Measurements from ENCODE around the gene ZPR1. TPM values are rescaled to one million over a fixed set of nuclear protein-coding genes. Genes with fewer than 3 reads are reported as not detected.
A peak's percentile ranks its signal among the peaks of the same experiment; 100 is the strongest.

ZPR1 gene
- total and polyA plus RNA-seq, 2 experiments from 2014 or later = 30.8 to 76.8 TPM

GRCh38 chr11:116733969-116734508 is 53.8 kb downstream of the ZPR1 start:
- Histone ChIP-seq H3K4me3 (no peak overlapping the region), H3K36me3 (ENCODE audit: low read depth) (no peaks in the 10 kb centered on the region), H4K20me1 (ENCODE audit: insufficient read depth) (no peaks in the 10 kb centered on the region), H2AFZ (no peak overlapping the region), H3K4me1 (ENCODE audit: insufficient read depth) (no peaks in the 10 kb centered on the region), H3K4me2 (ENCODE audit: unreplicated experiment) (no peak overlapping the region), H3K9me2 (ENCODE audit: insufficient read depth) (no peaks in the 10 kb centered on the region), H3K27me3 (replicated peaks; ENCODE audit: insufficient read depth) (peaks cover 15% of the 10 kb centered on the region; the same call in 1 of the 2 replicates), H3K27ac (no peak overlapping the region), H3K9ac (no peak overlapping the region), H3K79me2 (ENCODE audit: insufficient read depth) (no peaks in the 10 kb centered on the region), H3K9me3 (ENCODE audit: low read depth) (no peaks in the 10 kb centered on the region), H3F3A (ENCODE audit: insufficient read depth) (no peaks in the 10 kb centered on the region)
- TF ChIP-seq EZH2phosphoT487 (IDR thresholded peaks at IDR 0.05; ENCODE audit: insufficient read depth, low read depth) = no peak
- TF ChIP-seq EZH2 (IDR thresholded peaks at IDR 0.05; ENCODE audit: insufficient read depth, poor library complexity, severe bottlenecking) = no peak
- 89 to 92% methylated on average over 11 of the region's 11 CpGs for WGBS, 2 experiments (ENCODE audit: low coverage in 1 of 2, low lambda C conversion rate in 2 of 2, missing lambda C conversion rate in 2 of 2)
- no peak for DNase-seq
- in situ Hi-C loops (cut with MboI) = no loop called here

- Histone ChIP-seq H3F3A (ENCODE audit: insufficient read depth) (no peaks in the 10 kb centered on the region), H3K4me3 (no peak overlapping the region), H3K9ac (no peak overlapping the region), H3K79me2 (ENCODE audit: insufficient read depth) (no peaks in the 10 kb centered on the region), H3K4me1 (ENCODE audit: insufficient read depth) (no peaks in the 10 kb centered on the region), H3K27me3 (replicated peaks; ENCODE audit: insufficient read depth) (peaks cover 15% of the 10 kb centered on the region; the same call in 1 of the 2 replicates), H3K27ac (no peak overlapping the region), H4K20me1 (ENCODE audit: insufficient read depth) (no peaks in the 10 kb centered on the region), H3K4me2 (ENCODE audit: unreplicated experiment) (no peak overlapping the region), H3K36me3 (ENCODE audit: low read depth) (no peaks in the 10 kb centered on the region), H2AFZ (no peak overlapping the region), H3K9me2 (ENCODE audit: insufficient read depth) (no peaks in the 10 kb centered on the region), H3K9me3 (ENCODE audit: low read depth) (no peaks in the 10 kb centered on the region)
- in situ Hi-C loops (cut with MboI) = no loop called here
- DNase-seq = no peak
- 65 to 69% methylated on average over 10 of the region's 10 CpGs for WGBS, 2 experiments (ENCODE audit: low coverage in 1 of 2, low lambda C conversion rate in 2 of 2, missing lambda C conversion rate in 2 of 2)
- TF ChIP-seq EZH2phosphoT487 (IDR thresholded peaks at IDR 0.05; ENCODE audit: insufficient read depth, low read depth) (no peak), EZH2 (IDR thresholded peaks at IDR 0.05; ENCODE audit: insufficient read depth, poor library complexity, severe bottlenecking) (no peak)
These were observed 54.6 kb downstream of the ZPR1 start for GRCh38 chr11:116733043-116733755.

- Histone ChIP-seq H3K4me2 (ENCODE audit: unreplicated experiment) (no peak overlapping the region), H3K9me3 (ENCODE audit: low read depth) (no peaks in the 10 kb centered on the region), H4K20me1 (ENCODE audit: insufficient read depth) (no peaks in the 10 kb centered on the region), H3K36me3 (ENCODE audit: low read depth) (no peaks in the 10 kb centered on the region), H2AFZ (no peak overlapping the region), H3K4me3 (no peak overlapping the region), H3K27me3 (replicated peaks; ENCODE audit: insufficient read depth) (peaks cover 15% of the 10 kb centered on the region; the same call in 1 of the 2 replicates), H3K9me2 (ENCODE audit: insufficient read depth) (no peaks in the 10 kb centered on the region), H3K9ac (no peak overlapping the region), H3K79me2 (ENCODE audit: insufficient read depth) (no peaks in the 10 kb centered on the region), H3F3A (ENCODE audit: insufficient read depth) (no peaks in the 10 kb centered on the region), H3K27ac (no peak overlapping the region), H3K4me1 (ENCODE audit: insufficient read depth) (no peaks in the 10 kb centered on the region)
- TF ChIP-seq EZH2phosphoT487 (IDR thresholded peaks at IDR 0.05; ENCODE audit: insufficient read depth, low read depth) (no peak), EZH2 (IDR thresholded peaks at IDR 0.05; ENCODE audit: insufficient read depth, poor library complexity, severe bottlenecking) (no peak)
- DNase-seq = peak; percentile 82
- in situ Hi-C loops (cut with MboI) = no loop called here
- 50 to 53% methylated on average over 22 to 25 of the region's 25 CpGs for WGBS, 2 experiments (ENCODE audit: low coverage in 1 of 2, low lambda C conversion rate in 2 of 2, missing lambda C conversion rate in 2 of 2)
These were observed 55.4 kb downstream of the ZPR1 start for GRCh38 chr11:116732271-116733042.

- H3K27me3 ChIP-seq (replicated peaks; ENCODE audit: insufficient read depth) = peaks cover 15% of the 10 kb centered on the region; the same call in 1 of the 2 replicates
- no peaks in the 10 kb centered on the region for H3F3A ChIP-seq (ENCODE audit: insufficient read depth)
- DNase-seq = no peak
- no peaks in the 10 kb centered on the region for H3K79me2 ChIP-seq (ENCODE audit: insufficient read depth)
- H3K4me1 ChIP-seq (ENCODE audit: insufficient read depth) = no peaks in the 10 kb centered on the region
- no peak overlapping the region for H3K4me2 ChIP-seq (ENCODE audit: unreplicated experiment)
- WGBS, 2 experiments (ENCODE audit: low coverage in 1 of 2, low lambda C conversion rate in 2 of 2, missing lambda C conversion rate in 2 of 2) = 66 to 70% methylated on average over 2 of the region's 2 CpGs
- H3K4me3 ChIP-seq = no peak overlapping the region
- H2AFZ ChIP-seq = no peak overlapping the region
- no peak overlapping the region for H3K9ac ChIP-seq
- in situ Hi-C loops (cut with MboI) = no loop called here
- no peak overlapping the region for H3K27ac ChIP-seq
- no peaks in the 10 kb centered on the region for H3K9me3 ChIP-seq (ENCODE audit: low read depth)
- no peaks in the 10 kb centered on the region for H4K20me1 ChIP-seq (ENCODE audit: insufficient read depth)
- no peaks in the 10 kb centered on the region for H3K36me3 ChIP-seq (ENCODE audit: low read depth)
- H3K9me2 ChIP-seq (ENCODE audit: insufficient read depth) = no peaks in the 10 kb centered on the region
- TF ChIP-seq EZH2 (IDR thresholded peaks at IDR 0.05; ENCODE audit: insufficient read depth, poor library complexity, severe bottlenecking) (no peak), EZH2phosphoT487 (IDR thresholded peaks at IDR 0.05; ENCODE audit: insufficient read depth, low read depth) (no peak)
These were observed 56.0 kb downstream of the ZPR1 start for GRCh38 chr11:116731821-116732220.
